Right lobe of liver (tissue), 6 donors: ENCODE results near the gene KRI1. TPM values are rescaled to one million over a fixed set of nuclear protein-coding genes. Genes with fewer than 3 reads are reported as not detected.
A peak's percentile ranks its signal among the peaks of the same experiment; 100 is the strongest.
"Not testable (repeated sequence)": the region's sequence is repeated elsewhere in the genome, so short reads cannot be mapped to it uniquely, and the experiment has no call there.

Source experiments
- ATAC-seq, 4 donors: fragments of 200-7000 bp; cut with Tn5 transposase; one replicate each; pipeline ENCODE4 v1.9.1; 2020; ENCODE audit warnings: mild to moderate bottlenecking in 4 of 4, moderate library complexity in 4 of 4
- DNase-seq, 3 donors: peaks; one replicate each; pipeline ENCODE4 v3.0.0-alpha.2; 2020
- H3K27ac ChIP-seq, 3 donors: fragments of 200-600 bp; one replicate each; pipeline ENCODE4 v1.8.0; 2022
- H3K27me3 ChIP-seq, 2 donors: fragments of 200-600 bp; one replicate each; pipeline ENCODE4 v1.8.0; 2022
- H3K36me3 ChIP-seq, 4 donors: fragments of 200-600 bp; sonication (generic) in 1 of 4; one replicate each; pipeline versions ENCODE4 v1.5.1 to v1.8.0; 2017 to 2022; ENCODE audit warnings: control low read depth in 1 of 4
- H3K4me1 ChIP-seq, 4 donors: fragments of 200-600 bp; sonication (generic) in 1 of 4; one replicate each; pipeline versions ENCODE4 v1.5.1 to v1.8.0; 2017 to 2022; ENCODE audit warnings: control low read depth in 1 of 4
- H3K4me3 ChIP-seq, 3 donors: fragments of 200-600 bp; one replicate each; pipeline ENCODE4 v1.8.0; 2022
- H3K9me3 ChIP-seq, 4 donors: fragments of 200-600 bp; sonication (generic) in 1 of 4; one replicate each; pipeline versions ENCODE4 v1.5.1 to v1.8.0; 2017 to 2022; ENCODE audit warnings: control low read depth in 1 of 4
- CTCF ChIP-seq, 4 donors: fragments of 200-600 bp in 3 of 4; fragments of 450-650 bp in 1 of 4; IDR thresholded peaks; one replicate each; pipeline versions ENCODE4 v1.5.1 to v1.8.0; 2016 to 2022; ENCODE audit warnings: antibody characterized with exemption in 4 of 4, mild to moderate bottlenecking in 2 of 4
- POLR2A ChIP-seq: fragments of 450-650 bp; IDR thresholded peaks from one replicate; pipeline ENCODE4 v1.6.1; 2017; ENCODE audit warnings: antibody characterized with exemption, mild to moderate bottlenecking
- WGBS: methylation state at CpG from one replicate; pipeline ENCODE4 v1.1.6; 2018; ENCODE audit warnings: low coverage, low lambda C conversion rate; ENCODE audit not compliant: insufficient coverage; ENCODE audit errors: missing lambda C conversion rate; 5-methylcytosine and 5-hydroxymethylcytosine counted together
- intact Hi-C, 2 donors: fragments of 100-400 bp; cut with DNase I; formaldehyde crosslinking; loops; one replicate each; pipeline versions ENCODE4 v1.11.2 to v1.14.1; 2022
- total RNA-seq, 6 experiments: library from RNA; depleted of rRNA in 2 of 6; stranded (reverse); fragments of >200 nt in 2 of 6; fragmentation: NEBNext Ultra II Directional in 3 of 6; extraction: Animal tissue kit (Norgen Biotek cat#: 25700) in 3 of 6; gene quantifications; one replicate each; pipeline versions ENCODE4 v1.1.0 to v1.2.4, GENCODE V29; 2016 to 2023
- donor health status: DM: no; HTN: yes; CAD: no.
- donor health status: DM: no; HTN: no; CAD: no.
- donor health status: DM: no; HTN: no; CAD: no.
- donor health status: DM: no; HTN: yes; CAD: no.
- donor health status: DM: no; HTN: yes; CAD: no.

Gene KRI1
- total RNA-seq, 6 experiments from 2014 or later = 5.8 to 9.6 (median 8.5) TPM

DNA sequence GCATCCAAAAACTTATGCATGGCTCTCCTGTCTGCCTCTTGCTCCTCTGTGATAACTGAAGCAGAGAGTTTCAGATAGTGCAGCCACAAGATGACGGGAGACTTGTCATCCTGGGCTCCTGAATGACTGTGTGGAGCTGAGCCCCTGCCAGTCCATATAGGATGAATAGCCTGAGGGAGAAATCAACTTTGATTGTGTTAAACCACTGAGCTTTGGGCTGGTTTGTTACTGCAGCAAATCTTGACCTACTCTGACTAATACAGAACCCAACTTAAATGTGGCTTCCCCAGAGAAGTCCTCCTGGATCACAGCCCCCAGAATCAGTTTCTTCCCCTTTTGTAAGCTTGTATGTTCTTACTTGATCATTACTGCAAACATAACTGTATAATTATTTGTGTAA, 33.4 kb downstream of the KRI1 start:
- Histone ChIP-seq H3K4me1 (no peaks in the 10 kb centered on the region), H3K36me3 (no peaks in the 10 kb centered on the region), H3K9me3 (no peaks in the 10 kb centered on the region), H3K27me3 (no peaks in the 10 kb centered on the region), H3K27ac (no peak overlapping the region), H3K4me3 (no peak overlapping the region)
- DNase-seq (no peak), ATAC-seq (no peak)
- intact Hi-C loops = no loop called here
- WGBS = 100% methylated on average over 1 of the region's 1 CpG
- no peak for TF ChIP-seq CTCF (IDR thresholded peaks at IDR 0.05)
- no peak for TF ChIP-seq POLR2A

DNA sequence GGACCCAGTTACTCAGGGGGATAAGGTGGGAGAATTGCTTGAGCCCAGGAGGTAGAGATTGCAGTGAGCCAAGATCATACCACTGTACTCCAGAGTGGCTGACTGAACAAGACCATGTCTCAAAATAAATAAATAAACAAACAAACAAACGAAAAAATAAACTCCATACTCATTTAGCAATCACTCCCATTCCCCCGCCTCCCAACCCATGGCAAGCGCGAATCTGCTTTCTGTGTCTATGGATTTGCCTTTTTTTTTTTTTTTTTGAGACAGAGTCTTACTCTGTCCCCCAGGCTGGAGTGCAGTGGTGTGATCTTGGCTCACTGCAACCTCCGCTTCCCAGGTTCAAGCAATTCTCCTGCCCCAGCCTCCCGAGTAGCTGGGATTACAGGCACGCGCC, 38.9 kb downstream of the KRI1 start:
- H3K27me3 ChIP-seq, H3K4me1 ChIP-seq, H3K9me3 ChIP-seq, H3K36me3 ChIP-seq, H3K4me3 ChIP-seq, ATAC-seq, intact Hi-C loops, H3K27ac ChIP-seq, DNase-seq: not testable (repeated sequence)
- WGBS = 78% methylated on average over 5 of the region's 8 CpGs

- ATAC-seq (no peak), DNase-seq (no peak)
- Histone ChIP-seq H3K27ac (no peak overlapping the region), H3K4me3 (no peak overlapping the region), H3K27me3 (no peaks in the 10 kb centered on the region), H3K9me3 (no peaks in the 10 kb centered on the region), H3K36me3 (no peaks in the 10 kb centered on the region), H3K4me1 (no peaks in the 10 kb centered on the region)
- TF ChIP-seq CTCF (IDR thresholded peaks at IDR 0.05) = no peak
- TF ChIP-seq POLR2A = no peak
- intact Hi-C loops = no loop called here
- 81% methylated on average over 6 of the region's 7 CpGs for WGBS
These were observed 40.2 kb downstream of the KRI1 start for GRCh38 chr19:10525636-10526035.

DNA sequence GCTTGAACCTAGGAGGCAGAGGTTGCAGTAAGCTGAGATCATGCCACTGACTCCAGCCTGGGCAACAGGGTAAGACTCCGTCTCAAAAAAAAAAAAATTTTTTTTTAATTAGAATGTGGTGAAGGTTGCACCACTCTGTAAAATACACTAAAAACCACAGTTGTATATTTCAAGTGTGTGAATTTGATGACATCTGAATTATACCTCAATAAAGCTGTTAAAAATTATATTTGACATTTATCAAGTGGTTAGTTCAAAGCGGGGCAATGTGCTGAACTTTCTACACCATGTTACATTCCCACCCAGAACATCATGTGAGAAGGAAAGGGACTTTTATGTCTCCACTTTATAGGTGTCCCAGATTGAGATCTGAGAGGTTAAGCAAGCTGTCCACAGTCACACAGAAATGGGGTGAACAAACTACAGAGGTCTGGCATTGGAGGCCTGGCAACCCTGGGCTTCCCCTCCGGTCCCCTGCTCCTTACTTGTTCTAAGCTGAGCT, 42.6 kb downstream of the KRI1 start:
- 85% methylated on average over 3 of the region's 3 CpGs for WGBS
- Histone ChIP-seq H3K4me3 (no peak overlapping the region), H3K36me3 (no peaks in the 10 kb centered on the region), H3K27me3 (no peaks in the 10 kb centered on the region), H3K27ac (no peak overlapping the region), H3K4me1 (no peaks in the 10 kb centered on the region), H3K9me3 (no peaks in the 10 kb centered on the region)
- ATAC-seq (peak in 1 of 4 donors; percentile 22), DNase-seq (no peak)
- no peak for TF ChIP-seq CTCF (IDR thresholded peaks at IDR 0.05)
- no peak for TF ChIP-seq POLR2A
- intact Hi-C loops = no loop called here

GRCh38 chr19:10521461-10522171, 44.2 kb downstream of the KRI1 start:
- no peak for DNase-seq
- H3K27me3 ChIP-seq = no peaks in the 10 kb centered on the region
- ATAC-seq = no peak
- H3K36me3 ChIP-seq = no peaks in the 10 kb centered on the region
- no peak for TF ChIP-seq POLR2A
- no peak overlapping the region for H3K4me3 ChIP-seq
- H3K27ac ChIP-seq = no peak overlapping the region
- intact Hi-C loops = no loop called here
- 61% methylated on average over 4 of the region's 13 CpGs for WGBS
- peaks cover 0 to 6% (median 0%) of the 10 kb centered on the region in 4 donors for H3K4me1 ChIP-seq
- no peaks in the 10 kb centered on the region for H3K9me3 ChIP-seq
